ENCODE measurements around the gene INPP4B.

GRCh38 chr4:142405021-142405694, 440.9 kb downstream of the INPP4B start:
- TF ChIP-seq CTCF (IDR thresholded peaks at IDR 0.05) (no peak), POLR2A (IDR thresholded peaks at IDR 0.05) (no peak), EP300 (IDR thresholded peaks at IDR 0.05) (no peak)
